Mesothelial cell of epicardium (in vitro differentiated cells): ENCODE measurements around the gene ST14. TPM values are rescaled to one million over a fixed set of nuclear protein-coding genes. Genes with fewer than 3 reads are reported as not detected.

Source experiments
- DNase-seq, 2 experiments: peaks; one replicate each; pipeline ENCODE4 v3.0.0; 2021; ENCODE audit warnings: low spot score in 2 of 2; ENCODE audit not compliant: unreplicated experiment in 2 of 2
- H3K27ac Mint-ChIP-seq: 2 replicates; pipeline ENCODE4 v1.8.0; 2021; ENCODE audit warnings: mixed read lengths
- H3K27me3 Mint-ChIP-seq: 2 replicates; pipeline ENCODE4 v1.8.0; 2021; ENCODE audit warnings: low read depth, mixed read lengths
- H3K36me3 Mint-ChIP-seq: 2 replicates; pipeline ENCODE4 v1.8.0; 2021; ENCODE audit warnings: mixed read lengths
- H3K4me1 Mint-ChIP-seq: 2 replicates; pipeline ENCODE4 v1.8.0; 2021; ENCODE audit warnings: mixed read lengths
- H3K4me3 Mint-ChIP-seq: 2 replicates; pipeline ENCODE4 v1.8.0; 2021; ENCODE audit warnings: mild to moderate bottlenecking, moderate library complexity, mixed read lengths
- H3K9me3 Mint-ChIP-seq: 2 replicates; pipeline ENCODE4 v1.8.0; 2021; ENCODE audit warnings: mixed read lengths
- total RNA-seq: library from RNA; stranded (reverse); gene quantifications from 3 replicates; pipeline ENCODE4 v1.2.1, GENCODE V29; 2021
- TF ChIP-seq, protein P1 (sequence below): fragments of 200-600 bp; sonication (generic); IDR thresholded peaks from one replicate; pipeline ENCODE4 v1.5.0; 2021; ENCODE audit warnings: antibody characterized with exemption; ENCODE audit not compliant: unreplicated experiment

Gene ST14
- total RNA-seq, 1 donor from 2014 or later = 39.6 TPM

DNA sequence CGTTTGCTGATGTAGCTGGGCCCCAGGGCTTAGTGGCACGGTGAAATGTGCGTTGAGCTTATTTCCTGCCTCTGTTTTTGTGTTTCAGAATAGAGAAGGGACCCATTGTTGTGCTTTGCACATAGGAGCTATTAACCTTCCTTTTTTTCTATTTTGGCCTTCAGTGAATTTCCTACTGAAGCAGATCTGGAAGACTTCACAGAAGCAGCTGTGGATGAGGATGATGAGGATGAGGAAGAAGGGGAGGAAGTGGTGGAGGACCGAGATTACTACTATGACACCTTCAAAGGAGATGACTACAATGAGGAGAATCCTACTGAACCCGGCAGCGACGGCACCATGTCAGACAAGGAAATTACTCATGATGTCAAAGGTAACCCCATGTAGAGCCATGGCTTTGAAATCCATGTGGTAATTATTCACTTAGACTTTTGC lies 37.4 kb upstream of the ST14 start:
- no peak overlapping the region for H3K27ac Mint-ChIP-seq
- H3K36me3 Mint-ChIP-seq = peaks cover 37% of the 10 kb centered on the region
- DNase-seq = no peak

DNA sequence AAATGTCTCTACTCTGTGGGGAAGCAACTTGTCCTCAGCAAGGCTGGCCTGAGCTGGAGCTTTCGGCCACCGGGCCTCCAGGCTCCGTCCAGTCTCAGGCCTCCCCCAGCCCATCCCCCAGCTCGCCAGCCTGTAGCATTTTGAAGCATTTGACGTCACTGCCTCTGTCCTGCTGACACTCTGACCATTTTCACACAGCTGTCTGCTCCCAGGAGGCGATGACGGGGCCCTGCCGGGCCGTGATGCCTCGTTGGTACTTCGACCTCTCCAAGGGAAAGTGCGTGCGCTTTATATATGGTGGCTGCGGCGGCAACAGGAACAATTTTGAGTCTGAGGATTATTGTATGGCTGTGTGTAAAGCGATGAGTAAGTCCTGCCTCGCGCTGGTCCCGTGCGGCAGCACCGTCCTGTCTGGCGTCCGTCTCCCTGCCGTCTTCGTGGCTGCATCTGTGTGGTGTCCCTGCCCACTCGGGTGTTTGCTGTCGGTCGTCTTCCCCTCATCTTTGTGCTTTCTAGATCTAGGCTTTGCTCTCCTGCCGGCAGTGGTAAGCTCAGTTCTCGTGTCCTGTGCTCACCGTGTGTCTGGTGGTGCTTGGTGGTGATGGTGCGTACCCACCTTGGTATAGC lies 36.1 kb upstream of the ST14 start:
- no peak for DNase-seq
- peaks cover 21% of the 10 kb centered on the region for H3K4me1 Mint-ChIP-seq
- H3K27ac Mint-ChIP-seq = peak overlapping the region; percentile 52
- TF ChIP-seq, protein P1, sequence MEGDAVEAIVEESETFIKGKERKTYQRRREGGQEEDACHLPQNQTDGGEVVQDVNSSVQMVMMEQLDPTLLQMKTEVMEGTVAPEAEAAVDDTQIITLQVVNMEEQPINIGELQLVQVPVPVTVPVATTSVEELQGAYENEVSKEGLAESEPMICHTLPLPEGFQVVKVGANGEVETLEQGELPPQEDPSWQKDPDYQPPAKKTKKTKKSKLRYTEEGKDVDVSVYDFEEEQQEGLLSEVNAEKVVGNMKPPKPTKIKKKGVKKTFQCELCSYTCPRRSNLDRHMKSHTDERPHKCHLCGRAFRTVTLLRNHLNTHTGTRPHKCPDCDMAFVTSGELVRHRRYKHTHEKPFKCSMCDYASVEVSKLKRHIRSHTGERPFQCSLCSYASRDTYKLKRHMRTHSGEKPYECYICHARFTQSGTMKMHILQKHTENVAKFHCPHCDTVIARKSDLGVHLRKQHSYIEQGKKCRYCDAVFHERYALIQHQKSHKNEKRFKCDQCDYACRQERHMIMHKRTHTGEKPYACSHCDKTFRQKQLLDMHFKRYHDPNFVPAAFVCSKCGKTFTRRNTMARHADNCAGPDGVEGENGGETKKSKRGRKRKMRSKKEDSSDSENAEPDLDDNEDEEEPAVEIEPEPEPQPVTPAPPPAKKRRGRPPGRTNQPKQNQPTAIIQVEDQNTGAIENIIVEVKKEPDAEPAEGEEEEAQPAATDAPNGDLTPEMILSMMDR = no peak
- H3K36me3 Mint-ChIP-seq = peaks cover 40% of the 10 kb centered on the region
- no peaks in the 10 kb centered on the region for H3K27me3 Mint-ChIP-seq
- no peaks in the 10 kb centered on the region for H3K9me3 Mint-ChIP-seq
- H3K4me3 Mint-ChIP-seq = no peak overlapping the region

More for the DNA sequence above, 37.4 kb upstream of the ST14 start:
- peaks cover 21% of the 10 kb centered on the region for H3K4me1 Mint-ChIP-seq
- no peaks in the 10 kb centered on the region for H3K27me3 Mint-ChIP-seq
- no peaks in the 10 kb centered on the region for H3K9me3 Mint-ChIP-seq
- TF ChIP-seq, protein P1 = no peak
- no peak overlapping the region for H3K4me3 Mint-ChIP-seq

DNA sequence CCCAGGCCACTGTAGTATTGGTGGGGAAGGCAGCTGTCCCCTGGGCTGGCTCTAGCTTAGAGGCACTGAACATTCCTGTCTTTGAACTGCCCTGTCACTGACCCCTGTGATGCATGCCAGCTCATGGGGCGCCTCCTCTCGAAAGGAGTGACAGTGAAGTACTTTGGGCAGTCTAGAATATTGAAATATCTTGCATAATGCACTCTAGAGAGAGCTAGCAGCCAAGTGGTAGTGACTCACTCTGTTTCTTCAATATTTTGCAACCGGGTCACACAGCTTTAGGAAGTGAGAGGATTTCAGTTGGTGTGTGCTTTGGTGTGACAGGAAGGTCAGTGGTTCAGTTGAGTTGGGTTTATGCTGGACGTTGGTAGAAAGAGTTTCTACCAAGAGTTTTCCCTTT lies 35.5 kb upstream of the ST14 start:
- H3K9me3 Mint-ChIP-seq = no peaks in the 10 kb centered on the region
- peaks cover 43% of the 10 kb centered on the region for H3K36me3 Mint-ChIP-seq
- TF ChIP-seq, protein P1 = no peak
- no peak overlapping the region for H3K4me3 Mint-ChIP-seq
- H3K4me1 Mint-ChIP-seq = peaks cover 21% of the 10 kb centered on the region
- no peaks in the 10 kb centered on the region for H3K27me3 Mint-ChIP-seq
- H3K27ac Mint-ChIP-seq = peak overlapping the region; percentile 67
- DNase-seq = no peak

DNA sequence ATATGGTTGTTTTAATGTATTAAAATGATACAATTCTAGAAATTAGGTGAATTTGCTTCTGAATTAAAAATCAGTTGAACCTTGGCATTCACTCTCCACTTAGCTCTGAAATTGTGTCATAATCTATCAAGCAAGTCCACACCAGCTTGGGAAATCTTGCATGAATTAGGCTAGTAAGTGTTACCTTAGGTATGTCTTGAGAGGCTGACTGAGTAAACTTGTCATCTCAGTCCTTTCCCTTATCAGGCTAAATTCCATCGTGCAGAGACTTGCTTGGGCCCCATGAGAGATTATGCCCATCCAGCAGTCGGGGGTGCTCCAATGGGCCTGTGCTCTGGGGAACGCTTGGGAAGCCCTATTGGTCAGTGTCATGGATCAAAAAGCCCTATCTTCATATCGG lies 33.9 kb upstream of the ST14 start:
- H3K36me3 Mint-ChIP-seq = peaks cover 48% of the 10 kb centered on the region
- H3K27ac Mint-ChIP-seq = no peak overlapping the region
- no peaks in the 10 kb centered on the region for H3K27me3 Mint-ChIP-seq
- H3K9me3 Mint-ChIP-seq = no peaks in the 10 kb centered on the region
- DNase-seq = no peak
- TF ChIP-seq, protein P1 = no peak
- H3K4me3 Mint-ChIP-seq = no peak overlapping the region
- peaks cover 21% of the 10 kb centered on the region for H3K4me1 Mint-ChIP-seq

DNA sequence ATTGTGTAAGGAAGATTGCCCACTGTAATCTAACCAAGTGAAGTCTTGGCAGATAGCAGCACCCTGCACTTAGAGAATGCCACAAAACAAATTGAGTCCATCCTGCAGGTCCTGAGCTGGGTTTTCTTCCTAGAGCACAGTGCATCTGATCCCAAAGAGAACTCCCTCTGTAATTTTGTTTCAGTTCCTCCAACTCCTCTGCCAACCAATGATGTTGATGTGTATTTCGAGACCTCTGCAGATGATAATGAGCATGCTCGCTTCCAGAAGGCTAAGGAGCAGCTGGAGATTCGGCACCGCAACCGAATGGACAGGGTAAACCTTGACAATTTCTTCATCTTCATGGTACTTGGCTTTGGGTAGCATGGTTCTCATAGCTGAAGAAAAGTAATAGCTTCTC lies 33.1 kb upstream of the ST14 start:
- DNase-seq = no peak
- no peak overlapping the region for H3K27ac Mint-ChIP-seq
- H3K36me3 Mint-ChIP-seq = peaks cover 49% of the 10 kb centered on the region
- H3K4me3 Mint-ChIP-seq = no peak overlapping the region
- no peaks in the 10 kb centered on the region for H3K9me3 Mint-ChIP-seq
- no peaks in the 10 kb centered on the region for H3K27me3 Mint-ChIP-seq
- TF ChIP-seq, protein P1 = no peak
- H3K4me1 Mint-ChIP-seq = peaks cover 21% of the 10 kb centered on the region
